SK-N-MC (cell line): Measurements from ENCODE around the gene EPN3.

Source experiments
- EZH2 ChIP-seq: fragments of 200-600 bp; sonication (generic); IDR thresholded peaks from one replicate; pipeline ENCODE4 v1.6.1; 2017; ENCODE audit warnings: antibody characterized with exemption
- POLR2AphosphoS5 ChIP-seq: IDR thresholded peaks from 2 replicates; pipeline ENCODE4 v1.6.1; 2012; ENCODE audit warnings: mild to moderate bottlenecking, low read depth, low read length, borderline replicate concordance

DNA sequence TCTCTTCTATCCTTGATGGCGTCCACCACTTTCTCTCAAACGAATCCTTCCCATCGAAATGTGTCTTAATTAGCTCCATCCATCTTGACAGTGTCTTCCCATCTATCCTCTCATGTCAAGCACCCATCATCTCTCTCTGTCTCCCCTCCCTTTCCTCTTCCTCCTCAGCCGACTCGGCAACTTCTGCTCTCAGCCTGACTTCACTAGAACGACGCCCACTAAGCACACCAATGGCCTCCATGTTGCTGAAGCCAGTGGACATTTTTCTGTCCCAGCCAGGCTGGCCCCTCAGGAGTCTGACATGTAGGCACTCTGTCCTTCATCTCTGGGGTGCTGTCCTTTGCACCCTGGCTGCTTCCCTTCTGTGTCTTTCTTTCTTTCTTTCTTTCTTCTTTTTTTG lies 12.0 kb downstream of the EPN3 start:
- no peak for TF ChIP-seq POLR2AphosphoS5
- no peak for TF ChIP-seq EZH2
